ENCODE data around the gene HS3ST1. TPM values are rescaled to one million over a fixed set of nuclear protein-coding genes. Genes with fewer than 3 reads are reported as not detected.

The HS3ST1 gene
- total RNA-seq, 1 donor = under 0.01 TPM

GRCh38 chr4:11354531-11354930 lies 74.2 kb downstream of the HS3ST1 start:
- no peaks in the 10 kb centered on the region for H3K79me2 ChIP-seq (ENCODE audit: insufficient read depth, low read length)
- TF ChIP-seq, protein P1, sequence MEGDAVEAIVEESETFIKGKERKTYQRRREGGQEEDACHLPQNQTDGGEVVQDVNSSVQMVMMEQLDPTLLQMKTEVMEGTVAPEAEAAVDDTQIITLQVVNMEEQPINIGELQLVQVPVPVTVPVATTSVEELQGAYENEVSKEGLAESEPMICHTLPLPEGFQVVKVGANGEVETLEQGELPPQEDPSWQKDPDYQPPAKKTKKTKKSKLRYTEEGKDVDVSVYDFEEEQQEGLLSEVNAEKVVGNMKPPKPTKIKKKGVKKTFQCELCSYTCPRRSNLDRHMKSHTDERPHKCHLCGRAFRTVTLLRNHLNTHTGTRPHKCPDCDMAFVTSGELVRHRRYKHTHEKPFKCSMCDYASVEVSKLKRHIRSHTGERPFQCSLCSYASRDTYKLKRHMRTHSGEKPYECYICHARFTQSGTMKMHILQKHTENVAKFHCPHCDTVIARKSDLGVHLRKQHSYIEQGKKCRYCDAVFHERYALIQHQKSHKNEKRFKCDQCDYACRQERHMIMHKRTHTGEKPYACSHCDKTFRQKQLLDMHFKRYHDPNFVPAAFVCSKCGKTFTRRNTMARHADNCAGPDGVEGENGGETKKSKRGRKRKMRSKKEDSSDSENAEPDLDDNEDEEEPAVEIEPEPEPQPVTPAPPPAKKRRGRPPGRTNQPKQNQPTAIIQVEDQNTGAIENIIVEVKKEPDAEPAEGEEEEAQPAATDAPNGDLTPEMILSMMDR (IDR thresholded peaks at IDR 0.05; ENCODE audit: extremely low read depth, low read depth, low read length) = no peak
- H3K4me3 ChIP-seq (ENCODE audit: insufficient read depth, low read length) = no peak overlapping the region
- H2AFZ ChIP-seq (ENCODE audit: low read length) = no peak overlapping the region
- no peaks in the 10 kb centered on the region for H3K36me3 ChIP-seq (ENCODE audit: insufficient read depth, low read length)
- no peak for DNase-seq (ENCODE audit: insufficient read length, low spot score, missing footprints)
- no peaks in the 10 kb centered on the region for H3K27me3 ChIP-seq (ENCODE audit: insufficient read depth, low read length)
- H3K4me1 ChIP-seq (ENCODE audit: insufficient read depth, low read length) = no peaks in the 10 kb centered on the region
- H3K27ac ChIP-seq (ENCODE audit: low read depth, low read length) = no peak overlapping the region
- H4K20me1 ChIP-seq (ENCODE audit: insufficient read depth, low read length) = no peaks in the 10 kb centered on the region
- no peak overlapping the region for H3K4me2 ChIP-seq (ENCODE audit: insufficient read depth, low read length)
- H3K9me3 ChIP-seq (ENCODE audit: low read depth, low read length) = no peaks in the 10 kb centered on the region

DNA sequence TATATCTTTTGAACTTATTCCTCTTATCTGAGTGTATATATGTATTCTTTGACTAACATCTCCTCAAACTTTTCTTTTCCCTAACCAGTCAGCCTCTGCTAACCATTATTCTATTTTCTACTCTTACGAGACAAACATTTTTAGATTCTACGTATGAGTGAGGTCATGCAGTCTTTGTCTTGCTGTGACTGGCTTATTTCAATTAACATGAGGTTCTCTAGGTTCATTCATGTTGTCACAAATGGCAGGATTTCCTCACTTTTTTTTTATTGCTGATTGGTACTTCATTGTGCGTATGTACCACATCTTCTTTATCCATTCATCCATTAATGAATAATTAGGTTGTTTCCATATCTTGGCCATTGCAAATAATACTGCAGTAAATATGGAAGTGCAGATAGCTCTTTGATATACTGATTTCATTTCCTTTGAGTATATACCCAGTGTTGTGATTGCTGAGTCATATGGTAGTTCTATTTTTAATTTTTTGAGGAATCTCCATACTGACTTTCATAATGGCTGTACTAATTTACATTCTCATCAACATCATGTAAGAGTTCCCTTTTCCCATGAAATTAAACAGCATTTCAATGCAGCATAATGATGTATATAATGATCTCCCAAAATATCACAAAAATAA lies 80.1 kb downstream of the HS3ST1 start:
- no peak for DNase-seq (ENCODE audit: insufficient read length, low spot score, missing footprints)
- H3K4me2 ChIP-seq (ENCODE audit: insufficient read depth, low read length) = no peak overlapping the region
- no peaks in the 10 kb centered on the region for H3K36me3 ChIP-seq (ENCODE audit: insufficient read depth, low read length)
- H3K4me1 ChIP-seq (ENCODE audit: insufficient read depth, low read length) = no peaks in the 10 kb centered on the region
- no peaks in the 10 kb centered on the region for H4K20me1 ChIP-seq (ENCODE audit: insufficient read depth, low read length)
- H3K27me3 ChIP-seq (ENCODE audit: insufficient read depth, low read length) = no peaks in the 10 kb centered on the region
- no peak overlapping the region for H3K27ac ChIP-seq (ENCODE audit: low read depth, low read length)
- no peaks in the 10 kb centered on the region for H3K9me3 ChIP-seq (ENCODE audit: low read depth, low read length)
- H3K4me3 ChIP-seq (ENCODE audit: insufficient read depth, low read length) = no peak overlapping the region
- no peaks in the 10 kb centered on the region for H3K79me2 ChIP-seq (ENCODE audit: insufficient read depth, low read length)
- TF ChIP-seq, protein P1 (IDR thresholded peaks at IDR 0.05; ENCODE audit: extremely low read depth, low read depth, low read length) = no peak
- H2AFZ ChIP-seq (ENCODE audit: low read length) = no peak overlapping the region

DNA sequence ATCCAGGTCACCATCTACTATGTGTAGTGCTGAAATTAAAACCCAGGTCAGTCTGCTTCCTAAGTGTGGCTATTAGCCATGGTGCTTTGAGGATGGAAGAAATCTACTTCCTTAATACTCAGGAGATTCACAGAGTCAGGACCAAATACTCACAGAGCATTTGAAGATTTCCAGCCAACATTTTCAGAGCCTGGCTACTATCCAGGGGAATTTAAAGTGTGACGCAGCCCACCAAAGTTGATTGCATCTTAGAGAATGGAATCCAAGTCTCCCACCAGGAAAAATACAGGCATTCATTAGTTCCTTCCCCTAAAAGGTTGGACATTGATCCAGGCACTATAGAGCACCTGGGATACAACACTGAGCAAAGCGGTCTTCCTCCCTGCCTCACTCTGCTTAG lies 83.8 kb downstream of the HS3ST1 start:
- no peak overlapping the region for H2AFZ ChIP-seq (ENCODE audit: low read length)
- H3K36me3 ChIP-seq (ENCODE audit: insufficient read depth, low read length) = no peaks in the 10 kb centered on the region
- H3K4me2 ChIP-seq (ENCODE audit: insufficient read depth, low read length) = no peak overlapping the region
- H4K20me1 ChIP-seq (ENCODE audit: insufficient read depth, low read length) = no peaks in the 10 kb centered on the region
- H3K4me1 ChIP-seq (ENCODE audit: insufficient read depth, low read length) = no peaks in the 10 kb centered on the region
- no peaks in the 10 kb centered on the region for H3K27me3 ChIP-seq (ENCODE audit: insufficient read depth, low read length)
- no peak overlapping the region for H3K4me3 ChIP-seq (ENCODE audit: insufficient read depth, low read length)
- H3K79me2 ChIP-seq (ENCODE audit: insufficient read depth, low read length) = no peaks in the 10 kb centered on the region
- TF ChIP-seq, protein P1 (IDR thresholded peaks at IDR 0.05; ENCODE audit: extremely low read depth, low read depth, low read length) = no peak
- no peak for DNase-seq (ENCODE audit: insufficient read length, low spot score, missing footprints)
- H3K27ac ChIP-seq (ENCODE audit: low read depth, low read length) = no peak overlapping the region
- H3K9me3 ChIP-seq (ENCODE audit: low read depth, low read length) = no peaks in the 10 kb centered on the region

GRCh38 chr4:11343536-11343935 lies 85.2 kb downstream of the HS3ST1 start:
- TF ChIP-seq, protein P1 (IDR thresholded peaks at IDR 0.05; ENCODE audit: extremely low read depth, low read depth, low read length) = no peak
- Histone ChIP-seq H3K4me3 (ENCODE audit: insufficient read depth, low read length) (no peak overlapping the region), H3K4me1 (ENCODE audit: insufficient read depth, low read length) (no peaks in the 10 kb centered on the region), H4K20me1 (ENCODE audit: insufficient read depth, low read length) (no peaks in the 10 kb centered on the region), H3K27ac (ENCODE audit: low read depth, low read length) (no peak overlapping the region), H3K79me2 (ENCODE audit: insufficient read depth, low read length) (no peaks in the 10 kb centered on the region), H3K36me3 (ENCODE audit: insufficient read depth, low read length) (no peaks in the 10 kb centered on the region), H2AFZ (ENCODE audit: low read length) (no peak overlapping the region), H3K27me3 (ENCODE audit: insufficient read depth, low read length) (no peaks in the 10 kb centered on the region), H3K9me3 (ENCODE audit: low read depth, low read length) (no peaks in the 10 kb centered on the region), H3K4me2 (ENCODE audit: insufficient read depth, low read length) (no peak overlapping the region)
- DNase-seq (ENCODE audit: insufficient read length, low spot score, missing footprints) = no peak

Small RNA genes lying within 50 kb of the gene (small RNA-seq; reads per million reads assigned to genes)
- gene MIR572 (not detected), gene RNA5SP156 (not detected)

Data from osteoblast (primary cell).